Measurements from ENCODE around the gene LCE1A. TPM values are rescaled to one million over a fixed set of nuclear protein-coding genes. Genes with fewer than 3 reads are reported as not detected.

The LCE1A gene
- total RNA-seq, 1 donor, result not detected

- DNase-seq (ENCODE audit: low read depth in 2 of 3, low spot score in 2 of 3), result peak; percentile 6 to 79 (median 51)
These were observed 42.6 kb downstream of the LCE1A start for GRCh38 chr1:152869808-152870419.

- peak in 2 of 3 donors; percentile 13 to 55 for DNase-seq (ENCODE audit: low read depth in 2 of 3, low spot score in 2 of 3)
These were observed 43.8 kb downstream of the LCE1A start for GRCh38 chr1:152870831-152871730.

GRCh38 chr1:152871731-152872126 lies 44.5 kb downstream of the LCE1A start:
- DNase-seq (ENCODE audit: low read depth in 2 of 3, low spot score in 2 of 3), result no peak

GRCh38 chr1:152873495-152873894 lies 46.2 kb downstream of the LCE1A start:
- no peak for DNase-seq (ENCODE audit: low read depth in 2 of 3, low spot score in 2 of 3)

- DNase-seq (ENCODE audit: low read depth in 2 of 3, low spot score in 2 of 3), result no peak
These were observed 49.6 kb downstream of the LCE1A start for GRCh38 chr1:152876827-152877226.

Other genes starting within 250 kb of the LCE1A start
- not detected for gene LCE3D, start 247.0 kb upstream of the LCE1A start, total RNA-seq
- gene LCE3C, start 227.2 kb upstream of the LCE1A start, total RNA-seq, result not detected
- gene LCE3B, start 213.7 kb upstream of the LCE1A start, total RNA-seq, result not detected
- gene LCE3A, start 204.4 kb upstream of the LCE1A start, total RNA-seq, result not detected
- gene LCE2D, start 164.1 kb upstream of the LCE1A start, total RNA-seq, result not detected
- gene LCE2C, start 152.2 kb upstream of the LCE1A start, total RNA-seq, result not detected
- gene LCE2B, start 141.3 kb upstream of the LCE1A start, total RNA-seq, result not detected
- gene LCE2A, start 129.1 kb upstream of the LCE1A start, total RNA-seq, result not detected
- not detected for gene LCE4A, start 119.3 kb upstream of the LCE1A start, total RNA-seq
- gene KPRP, start 69.4 kb upstream of the LCE1A start, total RNA-seq, result not detected
- gene LCE1F, start 52.3 kb upstream of the LCE1A start, total RNA-seq, result not detected
- gene LCE1E, start 41.2 kb upstream of the LCE1A start, total RNA-seq, result not detected
- gene LCE1D, start 30.8 kb upstream of the LCE1A start, total RNA-seq, result not detected
- gene LCE1C, start 20.8 kb upstream of the LCE1A start, total RNA-seq, result not detected
- not detected for gene LCE1B, start 15.5 kb upstream of the LCE1A start, total RNA-seq
- gene LCE6A, start 15.4 kb downstream of the LCE1A start, total RNA-seq, result not detected
- gene LCE7A, start 32.5 kb downstream of the LCE1A start, total RNA-seq, result not detected
- gene SMCP, start 50.8 kb downstream of the LCE1A start, total RNA-seq, result not detected
- gene IVL, start 81.1 kb downstream of the LCE1A start, total RNA-seq, result not detected
- not detected for gene SPRR5, start 119.7 kb downstream of the LCE1A start, total RNA-seq
- not detected for gene SPRR4, start 143.2 kb downstream of the LCE1A start, total RNA-seq
- gene SPRR1A, start 156.6 kb downstream of the LCE1A start, total RNA-seq, result not detected
- not detected for gene SPRR3, start 174.3 kb downstream of the LCE1A start, total RNA-seq
- gene SPRR1B, start 203.7 kb downstream of the LCE1A start, total RNA-seq, result not detected
- gene SPRR2D, start 213.6 kb downstream of the LCE1A start, total RNA-seq, result not detected
- gene SPRR2A, start 230.0 kb downstream of the LCE1A start, total RNA-seq, result not detected
- not detected for gene SPRR2B, start 244.1 kb downstream of the LCE1A start, total RNA-seq